Natural killer cell treated with Interleukin-12 subunit alpha and Interleukin-12 subunit beta and Interleukin-15 and Interleukin-18, amount 100 ng/mL, for 72 hours (primary cell): Measurements from ENCODE around the gene UCKL1. TPM values are rescaled to one million over a fixed set of nuclear protein-coding genes. Genes with fewer than 3 reads are reported as not detected.

Experiments
- ATAC-seq, 2 donors: fragments of 150-1000 bp; cut with Tn5 transposase in 1 of 2; sonication (Bioruptor Pico), chemical (Tn5 transposase) in 1 of 2; 2 replicates each; pipeline ENCODE4 v1.10.0; 2021
- DNase-seq: peaks from one replicate; pipeline ENCODE4 v3.0.0; 2022; ENCODE audit warnings: low spot score
- H3K27ac Mint-ChIP-seq, 2 donors: 1 replicate in 1 of 2; 2 replicates in 1 of 2; pipeline ENCODE4 v1.8.0; 2022; ENCODE audit warnings: mixed read lengths in 2 of 2, mild to moderate bottlenecking in 1 of 2, moderate library complexity in 1 of 2
- H3K27me3 Mint-ChIP-seq, 2 donors: 1 replicate in 1 of 2; 2 replicates in 1 of 2; pipeline ENCODE4 v1.8.0; 2022; ENCODE audit warnings: mixed read lengths in 2 of 2
- H3K36me3 Mint-ChIP-seq: one replicate; pipeline ENCODE4 v1.8.0; 2022; ENCODE audit warnings: mixed read lengths
- H3K4me1 Mint-ChIP-seq, 2 donors: 1 replicate in 1 of 2; 2 replicates in 1 of 2; pipeline ENCODE4 v1.8.0; 2022; ENCODE audit warnings: low read depth in 2 of 2, mixed read lengths in 2 of 2, mild to moderate bottlenecking in 1 of 2
- H3K4me3 Mint-ChIP-seq: one replicate; pipeline ENCODE4 v1.8.0; 2022; ENCODE audit warnings: mixed read lengths
- H3K9me3 Mint-ChIP-seq: 2 replicates; pipeline ENCODE4 v1.8.0; 2022; ENCODE audit warnings: mixed read lengths
- total RNA-seq, 2 donors: library from RNA; stranded (reverse); gene quantifications; one replicate each; pipeline ENCODE4 v1.2.3, GENCODE V29; 2022

The UCKL1 gene
- total RNA-seq, result 10 to 100 TPM; 32.6 to 52.9 TPM

- Mint-ChIP-seq H3K4me3 (peak within 1 kb of the TSS; percentile 66), H3K27ac (peak within 1 kb of the TSS in 1 of 2 donors; percentile 28), H3K4me1 (peaks cover 13 to 15% of the 10 kb centered on the region in 2 donors), H3K27me3 (no peaks in the 10 kb centered on the region), H3K9me3 (no peaks in the 10 kb centered on the region), H3K36me3 (no peaks in the 10 kb centered on the region)
- ATAC-seq (peak; percentile 92 to 93), DNase-seq (peak; percentile 91)
Measured at GRCh38 chr20:63955827-63956663, at the start of gene UCKL1. Gene UCKL1 (minus strand): TSS chr20:63956416. CDS start chr20:63956372, 44 bp downstream.

- no peaks in the 10 kb centered on the region for H3K9me3 Mint-ChIP-seq
- H3K4me1 Mint-ChIP-seq, result peaks cover 10 to 15% of the 10 kb centered on the region in 2 donors
- H3K4me3 Mint-ChIP-seq, result no peak overlapping the region
- peaks cover 16% of the 10 kb centered on the region for H3K36me3 Mint-ChIP-seq
- H3K27ac Mint-ChIP-seq, result no peak overlapping the region
- no peak for ATAC-seq
- DNase-seq, result no peak
- H3K27me3 Mint-ChIP-seq, result no peaks in the 10 kb centered on the region
Measured at GRCh38 chr20:64005394-64005793, 49.2 kb upstream of the UCKL1 start.

- no peaks in the 10 kb centered on the region for H3K9me3 Mint-ChIP-seq
- ATAC-seq (no peak), DNase-seq (no peak)
- H3K27me3 Mint-ChIP-seq, result no peaks in the 10 kb centered on the region
- H3K36me3 Mint-ChIP-seq, result peaks cover 10% of the 10 kb centered on the region
- H3K4me3 Mint-ChIP-seq, result no peak overlapping the region
- no peak overlapping the region for H3K27ac Mint-ChIP-seq
- peaks cover 0 to 6% of the 10 kb centered on the region in 2 donors for H3K4me1 Mint-ChIP-seq
Measured at GRCh38 chr20:64003960-64004725, 47.9 kb upstream of the UCKL1 start.

GRCh38 chr20:64001607-64002011, 45.4 kb upstream of the UCKL1 start:
- no peaks in the 10 kb centered on the region for H3K27me3 Mint-ChIP-seq
- peaks cover 0 to 3% of the 10 kb centered on the region in 2 donors for H3K4me1 Mint-ChIP-seq
- ATAC-seq (no peak), DNase-seq (no peak)
- no peak overlapping the region for H3K27ac Mint-ChIP-seq
- H3K36me3 Mint-ChIP-seq, result peaks cover 6% of the 10 kb centered on the region
- H3K4me3 Mint-ChIP-seq, result no peak overlapping the region
- H3K9me3 Mint-ChIP-seq, result no peaks in the 10 kb centered on the region

- ATAC-seq, result no peak
- Mint-ChIP-seq H3K27me3 (no peaks in the 10 kb centered on the region), H3K4me1 (peaks cover 0 to 3% of the 10 kb centered on the region in 2 donors), H3K4me3 (no peak overlapping the region), H3K27ac (no peak overlapping the region), H3K9me3 (no peaks in the 10 kb centered on the region), H3K36me3 (peaks cover 6% of the 10 kb centered on the region)
- no peak for DNase-seq
Measured at GRCh38 chr20:64000906-64001305, 44.7 kb upstream of the UCKL1 start.

GRCh38 chr20:63982937-63983336, 26.7 kb upstream of the UCKL1 start:
- no peak for DNase-seq
- Mint-ChIP-seq H3K36me3 (peaks cover 21% of the 10 kb centered on the region), H3K27ac (peak overlapping the region; percentile 18 to 92), H3K27me3 (no peaks in the 10 kb centered on the region), H3K9me3 (no peaks in the 10 kb centered on the region), H3K4me1 (peaks cover 42 to 46% of the 10 kb centered on the region in 2 donors), H3K4me3 (peak overlapping the region; percentile 50)
- ATAC-seq, result no peak

GRCh38 chr20:63980806-63981728, 24.9 kb upstream of the UCKL1 start, which contains the start of gene PRPF6:
Gene PRPF6 (plus strand): TSS chr20:63981132. CDS start chr20:63981246, 114 bp downstream.
- peak; percentile 74 to 81 for ATAC-seq
- DNase-seq, result peak; percentile 98
- Mint-ChIP-seq H3K27me3 (no peaks in the 10 kb centered on the region), H3K4me3 (peak within 1 kb of the TSS; percentile 97), H3K4me1 (peaks cover 60 to 65% of the 10 kb centered on the region in 2 donors), H3K36me3 (peaks cover 27% of the 10 kb centered on the region), H3K27ac (peak within 1 kb of the TSS; percentile 92), H3K9me3 (no peaks in the 10 kb centered on the region)

- H3K4me3 Mint-ChIP-seq, result peak overlapping the region; percentile 97
- H3K27ac Mint-ChIP-seq, result peak overlapping the region; percentile 92
- no peaks in the 10 kb centered on the region for H3K27me3 Mint-ChIP-seq
- H3K9me3 Mint-ChIP-seq, result no peaks in the 10 kb centered on the region
- DNase-seq (no peak), ATAC-seq (peak; percentile 1 to 38)
- H3K4me1 Mint-ChIP-seq, result peaks cover 62 to 69% of the 10 kb centered on the region in 2 donors
- H3K36me3 Mint-ChIP-seq, result peaks cover 24% of the 10 kb centered on the region
Measured at GRCh38 chr20:63980317-63980805, 24.1 kb upstream of the UCKL1 start.

- Mint-ChIP-seq H3K36me3 (peaks cover 21% of the 10 kb centered on the region), H3K27ac (peak within 1 kb of the TSS; percentile 92), H3K4me3 (peak within 1 kb of the TSS; percentile 97), H3K4me1 (peaks cover 63 to 67% of the 10 kb centered on the region in 2 donors), H3K27me3 (no peaks in the 10 kb centered on the region), H3K9me3 (no peaks in the 10 kb centered on the region)
- DNase-seq (peak; percentile 90), ATAC-seq (peak; percentile 58 to 72)
Measured at GRCh38 chr20:63979557-63980316, 23.5 kb upstream of the UCKL1 start, which contains the start of gene SAMD10. Gene SAMD10 (minus strand): TSS chr20:63979642. CDS start chr20:63979467, 175 bp downstream.

- no peak for DNase-seq
- Mint-ChIP-seq H3K4me1 (peaks cover 62 to 63% of the 10 kb centered on the region in 2 donors), H3K27ac (peak overlapping the region; percentile 43 to 87), H3K4me3 (peak overlapping the region; percentile 79), H3K27me3 (no peaks in the 10 kb centered on the region), H3K36me3 (peaks cover 16% of the 10 kb centered on the region), H3K9me3 (no peaks in the 10 kb centered on the region)
- no peak for ATAC-seq
Measured at GRCh38 chr20:63979229-63979556, 23.0 kb upstream of the UCKL1 start.

- H3K36me3 Mint-ChIP-seq, result peaks cover 16% of the 10 kb centered on the region
- peak overlapping the region; percentile 79 for H3K4me3 Mint-ChIP-seq
- peak; percentile 51 to 73 for ATAC-seq
- H3K27ac Mint-ChIP-seq, result peak overlapping the region; percentile 43 to 87
- no peaks in the 10 kb centered on the region for H3K27me3 Mint-ChIP-seq
- H3K4me1 Mint-ChIP-seq, result peaks cover 66 to 69% of the 10 kb centered on the region in 2 donors
- peak; percentile 94 for DNase-seq
- no peaks in the 10 kb centered on the region for H3K9me3 Mint-ChIP-seq
Measured at GRCh38 chr20:63978319-63979228, 22.4 kb upstream of the UCKL1 start.
